ENCODE data around the gene PACS1.

DNA sequence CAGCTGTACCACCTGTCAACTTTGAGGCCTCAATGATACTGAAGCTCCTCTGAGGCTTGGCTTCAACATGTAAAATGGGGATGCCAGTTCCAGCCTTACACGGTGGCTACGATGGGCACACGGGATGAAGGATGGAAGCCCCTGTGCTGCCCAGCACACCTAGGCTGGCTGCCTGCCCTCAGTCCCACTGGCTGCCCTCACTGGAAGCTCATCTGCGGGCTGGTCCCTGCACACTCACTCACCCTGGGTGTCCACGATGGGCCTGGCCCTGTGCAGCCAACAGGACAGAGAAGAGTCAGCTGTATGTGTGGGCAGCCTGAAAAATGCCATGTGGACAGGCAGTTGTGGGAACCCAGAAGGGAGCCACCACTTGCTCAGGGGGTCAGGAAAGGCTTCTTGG is 216.6 kb downstream of the PACS1 start:
- TF ChIP-seq CTCF (IDR thresholded peaks at IDR 0.05; ENCODE audit: low read length) (no peak), EZH2 (IDR thresholded peaks at IDR 0.05; ENCODE audit: borderline replicate concordance, low read length) (no peak)

Measured in OCI-LY1 (cell line).